Upper lobe of right lung (tissue), 1 donor: Measurements from ENCODE around the gene PCDH12. TPM values are rescaled to one million over a fixed set of nuclear protein-coding genes. Genes with fewer than 3 reads are reported as not detected.
"Not testable (repeated sequence)": the region's sequence is repeated elsewhere in the genome, so short reads cannot be mapped to it uniquely, and the experiment has no call there.

Experiments
- ATAC-seq: fragments of 200-7000 bp; cut with Tn5 transposase; one replicate; pipeline ENCODE4 v1.9.1; 2020; ENCODE audit warnings: mild to moderate bottlenecking, moderate library complexity
- DNase-seq: peaks from one replicate; pipeline ENCODE4 v3.0.0-alpha.2; 2020
- H3K27ac ChIP-seq: fragments of 200-600 bp; one replicate; pipeline ENCODE4 v1.8.0; 2022
- H3K27me3 ChIP-seq: fragments of 200-600 bp; one replicate; pipeline ENCODE4 v1.8.0; 2022; ENCODE audit warnings: mild to moderate bottlenecking
- H3K36me3 ChIP-seq: fragments of 200-600 bp; one replicate; pipeline ENCODE4 v1.8.0; 2022
- H3K4me1 ChIP-seq: fragments of 200-600 bp; one replicate; pipeline ENCODE4 v1.8.0; 2022
- H3K4me3 ChIP-seq: fragments of 200-600 bp; one replicate; pipeline ENCODE4 v1.8.0; 2022; ENCODE audit warnings: mild to moderate bottlenecking
- H3K9me3 ChIP-seq: fragments of 200-600 bp; one replicate; pipeline ENCODE4 v1.8.0; 2022
- CTCF ChIP-seq: fragments of 200-600 bp; IDR thresholded peaks from one replicate; pipeline ENCODE4 v1.8.0; 2022; ENCODE audit warnings: antibody characterized with exemption
- intact Hi-C: fragments of 100-400 bp; cut with DNase I; formaldehyde crosslinking; loops from one replicate; pipeline ENCODE4 v1.11.0; 2022
- total RNA-seq: library from RNA; stranded (reverse); fragmentation: NEBNext Ultra II Directional; extraction: Animal tissue kit (Norgen Biotek cat#: 25700); gene quantifications from one replicate; pipeline ENCODE4 v1.2.1, GENCODE V29; 2021
- donor health status: DM: no; HTN: yes; CAD: no; lungs with severe emphysema.

PCDH12 gene
- total RNA-seq, 1 donor from 2014 or later: 17.0 TPM

GRCh38 chr5:141926434-141926833 lies 31.6 kb downstream of the PCDH12 start:
- Histone ChIP-seq H3K4me3 (no peak overlapping the region), H3K36me3 (peaks cover 68% of the 10 kb centered on the region), H3K27ac (peak overlapping the region; percentile 2), H3K9me3 (no peaks in the 10 kb centered on the region), H3K4me1 (peaks cover 12% of the 10 kb centered on the region), H3K27me3 (no peaks in the 10 kb centered on the region)
- intact Hi-C loops: no loop called here
- TF ChIP-seq CTCF: no peak
- DNase-seq: no peak
- ATAC-seq: no peak

GRCh38 chr5:141923448-141924313 lies 34.3 kb downstream of the PCDH12 start, which contains the start of gene DELE1:
Gene DELE1 (plus strand): TSS chr5:141923871. CDS start chr5:141923942, 71 bp downstream.
- H3K4me3 ChIP-seq: peak within 1 kb of the TSS; percentile 74
- peak; percentile 98 for DNase-seq
- peak; percentile 98 for ATAC-seq
- peaks cover 12% of the 10 kb centered on the region for H3K4me1 ChIP-seq
- peak within 1 kb of the TSS; percentile 96 for H3K27ac ChIP-seq
- no peak for TF ChIP-seq CTCF
- intact Hi-C loops: no loop called here
- H3K27me3 ChIP-seq: no peaks in the 10 kb centered on the region
- no peaks in the 10 kb centered on the region for H3K9me3 ChIP-seq
- peaks cover 40% of the 10 kb centered on the region for H3K36me3 ChIP-seq

- ATAC-seq, intact Hi-C loops, H3K27me3 ChIP-seq, DNase-seq, H3K9me3 ChIP-seq: not testable (repeated sequence)
- peak overlapping the region; percentile 74 for H3K4me3 ChIP-seq
- H3K36me3 ChIP-seq: peaks cover 33% of the 10 kb centered on the region
- peak overlapping the region; percentile 96 for H3K27ac ChIP-seq
- peaks cover 12% of the 10 kb centered on the region for H3K4me1 ChIP-seq
Measured at GRCh38 chr5:141922827-141923447, 35.1 kb downstream of the PCDH12 start.

- no peaks in the 10 kb centered on the region for H3K9me3 ChIP-seq
Measured at GRCh38 chr5:141920771-141921170, 37.2 kb downstream of the PCDH12 start.

GRCh38 chr5:141919218-141920119 lies 38.5 kb downstream of the PCDH12 start:
- DNase-seq (no peak), ATAC-seq (no peak)
- Histone ChIP-seq H3K4me1 (peaks cover 9% of the 10 kb centered on the region), H3K27ac (no peak overlapping the region), H3K9me3 (no peaks in the 10 kb centered on the region), H3K4me3 (no peak overlapping the region), H3K27me3 (no peaks in the 10 kb centered on the region), H3K36me3 (no peaks in the 10 kb centered on the region)
- intact Hi-C loops: no loop called here
- TF ChIP-seq CTCF: no peak

More at GRCh38 chr5:141920771-141921170, 37.2 kb downstream of the PCDH12 start:
- no peak for ATAC-seq
- Histone ChIP-seq H3K27ac (no peak overlapping the region), H3K36me3 (peaks cover 11% of the 10 kb centered on the region), H3K4me3 (no peak overlapping the region), H3K27me3 (no peaks in the 10 kb centered on the region), H3K4me1 (peaks cover 12% of the 10 kb centered on the region)
- no peak for TF ChIP-seq CTCF
- DNase-seq: no peak
- intact Hi-C loops: no loop called here
